ENCODE data around the gene ARHGAP6. TPM values are rescaled to one million over a fixed set of nuclear protein-coding genes. Genes with fewer than 3 reads are reported as not detected.

Gene ARHGAP6
- total RNA-seq, 1 experiment from 2014 or later = 0.07 TPM

DNA sequence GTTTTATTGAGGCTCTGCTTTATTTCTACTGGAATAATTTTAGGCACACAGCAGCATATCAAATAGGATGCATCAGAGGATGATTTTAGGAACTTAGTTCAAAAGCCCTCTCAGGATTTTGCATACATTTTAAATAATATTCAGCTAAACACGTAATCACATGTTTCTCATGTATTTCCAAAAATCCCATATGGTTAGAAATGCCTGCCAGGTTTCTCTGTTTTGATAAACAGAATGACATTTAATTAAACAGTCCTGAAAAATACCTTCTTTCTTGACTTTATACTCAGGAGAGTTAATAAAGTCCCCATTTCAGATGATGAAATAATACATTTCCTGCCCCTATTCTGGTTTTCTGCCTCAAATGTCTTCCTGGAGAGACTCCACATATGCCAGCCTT, 459.0 kb downstream of the ARHGAP6 start:
- peaks cover 50 to 61% of the 10 kb centered on the region in 2 experiments for H3K9me3 Mint-ChIP-seq
- peaks cover 0 to 2% (median 0%) of the 10 kb centered on the region in 3 experiments; a peak in 1 of 7 replicates for H3K36me3 Mint-ChIP-seq (ENCODE audit: insufficient read depth in 1 of 3, low read depth in 3 of 3)
- Histone ChIP-seq H3K4ac (ENCODE audit: low read depth, low read length) (no peak overlapping the region), H2BK20ac (ENCODE audit: low read depth, low read length, poor library complexity, severe bottlenecking) (no peak overlapping the region), H3K4me2 (ENCODE audit: insufficient read depth, insufficient read length, low read length) (no peak overlapping the region), H2AFZ (ENCODE audit: low read length) (no peak overlapping the region), H4K8ac (replicated peaks; ENCODE audit: insufficient read length, low read depth, low read length) (no peak overlapping the region), H3K79me1 (ENCODE audit: insufficient read depth, low read depth, low read length, poor library complexity, severe bottlenecking) (no peaks in the 10 kb centered on the region), H3K9me3 (ENCODE audit: control insufficient read depth, low read depth, low read length) (no peaks in the 10 kb centered on the region), H4K20me1 (ENCODE audit: control insufficient read depth, insufficient read depth, insufficient read length) (no peaks in the 10 kb centered on the region), H3K23ac (ENCODE audit: insufficient read length, low read depth, low read length) (no peak overlapping the region), H4K5ac (ENCODE audit: insufficient read length, low read depth, low read length) (no peak overlapping the region), H3K4me1 (ENCODE audit: insufficient read depth, low read length) (no peaks in the 10 kb centered on the region), H3T11ph (ENCODE audit: low read length) (no peak overlapping the region), H3K14ac (ENCODE audit: insufficient read depth, low read length) (no peak overlapping the region), H3K9ac (ENCODE audit: extremely low read depth, insufficient read length, low read length) (no peak overlapping the region), H3K23me2 (ENCODE audit: insufficient read length, low read depth, low read length, poor library complexity, severe bottlenecking) (no peaks in the 10 kb centered on the region), H2BK15ac (ENCODE audit: low read depth, low read length) (no peak overlapping the region), H2BK5ac (ENCODE audit: insufficient read length, low read length) (no peak overlapping the region), H3K18ac (ENCODE audit: insufficient read length, low read depth, low read length) (no peak overlapping the region), H4K91ac (ENCODE audit: insufficient read length, low read depth, low read length) (no peak overlapping the region), H2BK12ac (ENCODE audit: insufficient read length, low read depth, low read length) (no peak overlapping the region), H2BK120ac (ENCODE audit: low read depth, low read length, poor library complexity, severe bottlenecking) (no peak overlapping the region), H3K27me3 (ENCODE audit: insufficient read depth, low read length) (no peaks in the 10 kb centered on the region), H2AK5ac (ENCODE audit: insufficient read length, low read length) (no peak overlapping the region), H3K56ac (ENCODE audit: insufficient read length, low read depth, low read length) (no peak overlapping the region), H3K27ac (ENCODE audit: insufficient read length, low read depth, low read length) (no peak overlapping the region), H3K79me2 (ENCODE audit: insufficient read depth, low read length) (no peaks in the 10 kb centered on the region)
- H3K27me3 Mint-ChIP-seq (ENCODE audit: low read depth) = peaks cover 3% of the 10 kb centered on the region
- DNase-seq = no peak
- no peak for TF ChIP-seq CTCF (conservative IDR thresholded peaks at IDR 0.05)
- H3K4me3 Mint-ChIP-seq = no peak overlapping the region
- H3K27ac Mint-ChIP-seq = no peak overlapping the region
- no CpG with 5 or more reads among the region's 1 CpG for WGBS (ENCODE audit: extremely low coverage, insufficient read length, low lambda C conversion rate)
- H3K4me1 Mint-ChIP-seq = no peaks in the 10 kb centered on the region

Data from H9 (cell line).